ENCODE data around the gene MSANTD3.
"Not testable (repeated sequence)": the region's sequence is repeated elsewhere in the genome, so short reads cannot be mapped to it uniquely, and the experiment has no call there.

The MSANTD3 gene

DNA sequence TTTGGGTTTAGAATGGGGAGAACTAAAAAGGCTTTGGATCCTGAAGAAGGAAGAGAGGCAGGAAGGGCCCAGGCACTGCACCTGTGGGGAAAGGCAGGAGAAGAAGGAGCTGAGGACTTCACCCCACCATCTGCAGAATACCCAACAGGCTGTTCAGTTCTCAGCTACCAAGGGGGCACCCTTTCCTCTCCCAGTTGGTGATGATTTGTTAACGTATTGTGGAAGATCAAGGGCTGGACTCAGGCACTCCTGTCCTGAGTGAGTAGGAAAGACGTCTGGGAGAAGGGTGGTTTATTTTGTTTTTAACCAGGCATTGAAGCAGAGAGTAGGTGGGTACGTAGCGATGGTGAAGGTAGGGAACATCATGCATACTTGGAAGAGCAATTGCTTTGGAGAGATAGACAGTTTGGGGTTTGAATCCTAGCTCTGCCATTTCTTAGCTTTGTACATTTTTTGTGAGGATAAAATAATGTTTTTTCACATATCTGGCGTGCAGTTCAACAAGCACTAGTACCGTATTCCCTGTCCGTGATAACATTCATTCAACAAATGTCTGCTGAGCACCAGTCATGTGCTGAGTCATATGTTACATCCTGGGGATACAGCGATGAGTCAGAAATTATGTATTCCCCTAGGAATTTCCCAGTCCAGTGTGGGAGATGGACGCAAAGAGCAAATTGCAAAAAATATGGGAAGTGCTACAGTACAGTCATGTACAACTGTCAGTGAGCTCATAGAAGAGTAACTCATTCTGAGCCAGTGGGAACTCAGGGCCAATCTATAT, 2.1 kb downstream of the MSANTD3 start:
- no peak for DNase-seq (ENCODE audit: low read depth)

DNA sequence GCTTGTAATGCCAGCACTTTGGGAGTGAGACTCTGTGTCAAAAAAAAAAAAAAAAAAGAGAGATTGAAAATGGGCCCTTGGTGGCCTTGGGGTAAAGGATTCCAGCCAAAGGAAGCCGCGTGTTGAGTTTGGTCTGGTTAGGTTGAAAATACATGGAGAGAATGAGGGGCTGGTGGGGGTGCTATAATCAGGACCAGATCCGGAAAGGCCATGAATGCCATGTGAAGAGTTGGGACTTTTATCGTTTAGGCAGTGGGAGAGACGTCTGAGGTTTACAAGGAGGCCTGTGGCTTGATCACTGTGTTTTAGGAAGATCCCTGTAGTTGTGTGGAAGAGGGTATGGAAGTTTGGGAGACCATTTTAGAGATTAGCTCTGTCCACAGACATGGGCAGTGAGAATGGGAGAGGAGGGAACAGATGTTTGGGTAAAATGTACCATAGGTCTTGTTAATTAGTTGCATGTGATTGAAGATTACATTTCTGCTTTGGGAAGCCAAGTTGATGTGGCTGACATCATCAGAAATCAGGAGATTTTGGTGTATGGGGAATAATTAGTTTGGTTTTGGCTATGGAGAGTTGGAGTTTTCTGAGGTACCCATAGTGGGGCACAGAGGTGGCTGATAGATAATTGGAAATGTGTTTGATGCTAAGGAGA, 3.5 kb downstream of the MSANTD3 start:
- DNase-seq (ENCODE audit: low read depth), result no peak

DNA sequence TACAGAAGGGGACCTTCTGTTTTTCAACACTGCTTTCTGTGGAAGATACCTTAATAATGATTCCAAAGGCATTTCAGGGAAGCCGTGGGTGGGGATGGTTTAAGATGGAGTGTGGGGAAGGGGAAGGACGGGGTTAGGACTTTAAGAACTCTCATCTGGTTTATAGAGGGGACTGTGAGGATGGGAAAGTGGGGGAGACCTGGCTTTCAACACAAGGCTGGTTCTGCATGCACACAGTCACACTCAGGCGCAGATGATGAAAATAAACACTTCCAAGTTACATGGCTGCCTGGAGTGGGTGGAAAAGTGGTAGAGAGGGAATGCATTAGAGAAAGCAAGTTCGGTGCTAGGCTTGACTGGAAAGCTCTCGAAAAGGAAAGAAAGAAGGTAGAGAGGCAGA, 4.9 kb downstream of the MSANTD3 start:
- DNase-seq (ENCODE audit: low read depth), result no peak

DNA sequence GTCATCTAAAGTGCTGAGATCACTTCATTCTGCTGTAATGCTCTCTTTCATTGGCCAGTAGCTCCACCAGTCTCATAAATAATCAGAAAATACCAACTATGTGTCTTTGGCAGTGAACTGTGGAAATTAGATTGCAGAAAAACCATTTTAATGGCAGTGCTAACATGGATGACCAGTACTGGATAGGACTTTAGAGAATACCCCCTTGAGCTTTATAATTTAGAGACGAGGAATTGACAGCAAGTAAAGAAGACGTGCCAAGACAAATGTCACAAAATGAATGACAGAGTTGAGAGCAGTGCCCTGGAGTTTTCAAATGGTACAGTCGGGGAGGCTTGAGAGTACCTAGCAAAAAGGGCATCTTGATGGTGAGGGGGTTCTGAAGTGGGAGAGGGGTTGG, 5.8 kb downstream of the MSANTD3 start:
- no peak for DNase-seq (ENCODE audit: low read depth)

DNA sequence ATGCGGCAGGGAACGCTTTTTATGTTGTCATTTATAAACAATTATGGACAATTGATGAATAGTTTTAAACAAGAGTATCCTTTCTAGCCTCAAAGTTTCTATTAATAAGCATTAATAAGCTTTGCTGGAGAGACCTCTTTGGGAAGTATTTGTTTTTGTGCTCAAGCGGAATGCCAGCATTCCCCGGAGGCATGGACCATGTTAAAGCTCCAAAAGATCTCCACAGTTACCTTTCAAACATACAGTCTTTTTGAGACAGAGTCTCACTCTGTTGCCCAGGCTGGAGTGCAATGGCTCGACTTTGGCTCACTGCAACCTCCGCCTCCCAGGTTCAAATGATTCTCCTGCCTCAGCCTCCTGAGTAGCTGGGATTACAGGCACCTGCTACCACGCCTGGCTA, 9.6 kb downstream of the MSANTD3 start:
- DNase-seq (ENCODE audit: low read depth), result no peak

DNA sequence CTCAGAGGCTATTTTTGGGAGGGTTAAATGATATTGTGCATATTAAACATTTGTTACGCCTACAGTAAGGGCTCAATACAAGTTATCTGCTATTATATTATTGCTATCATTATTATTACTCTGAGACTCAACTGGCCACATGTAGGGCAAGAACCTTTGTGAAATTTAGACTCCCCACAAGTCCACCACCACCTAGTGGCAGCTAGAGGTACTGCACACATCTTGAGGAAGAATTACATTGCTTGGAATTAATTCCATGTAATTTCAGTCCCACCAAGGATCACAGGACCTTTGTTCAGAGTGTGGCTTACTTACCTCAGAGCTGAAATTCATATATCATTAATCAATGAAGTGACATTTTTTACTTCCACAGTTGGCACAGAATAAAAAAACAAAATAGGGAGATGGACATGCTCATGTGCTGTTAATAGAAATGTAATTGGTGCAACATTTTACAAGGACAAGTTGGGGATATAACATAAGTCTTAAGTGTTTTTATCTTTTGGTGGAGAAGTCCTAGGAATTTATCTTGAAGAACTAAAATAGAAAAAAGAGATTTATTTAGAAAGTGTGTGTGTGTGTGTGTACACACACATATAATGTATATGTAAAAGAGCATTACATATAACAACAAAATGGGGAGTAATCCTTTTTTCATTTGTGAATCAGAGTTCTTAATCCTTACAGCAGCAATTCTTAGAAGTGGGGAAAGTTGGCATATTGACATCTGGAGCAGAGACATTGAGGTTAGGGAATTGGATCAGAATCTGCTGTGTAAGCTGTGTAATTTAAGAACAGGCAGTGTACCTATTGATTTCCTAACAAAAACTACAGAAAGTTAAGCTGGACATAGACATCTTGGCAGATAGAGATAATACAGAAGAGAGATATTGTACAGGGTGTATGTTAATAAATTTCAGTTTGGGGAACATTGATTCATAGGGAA, 11.2 kb downstream of the MSANTD3 start:
- DNase-seq (ENCODE audit: low read depth), result peak; percentile 61

DNA sequence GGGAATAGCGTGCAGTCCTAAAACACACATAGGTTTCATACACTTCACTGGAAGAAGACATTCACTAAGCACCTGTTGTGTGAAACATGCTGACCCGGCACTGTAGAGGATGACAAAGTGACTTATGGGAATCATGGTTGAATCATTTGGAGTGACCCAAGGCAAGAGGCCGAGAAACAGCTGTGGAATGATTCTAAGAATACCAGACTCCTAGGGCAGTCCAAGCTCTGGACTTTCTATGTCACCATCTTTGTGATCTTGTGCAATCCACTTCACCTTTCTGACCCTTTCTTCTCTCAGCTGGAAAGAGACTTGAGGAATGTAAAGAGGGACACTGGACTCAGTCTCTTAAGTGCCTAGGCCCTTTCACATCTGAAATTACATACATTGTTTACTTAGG, 13.1 kb downstream of the MSANTD3 start:
- no peak for DNase-seq (ENCODE audit: low read depth)

DNA sequence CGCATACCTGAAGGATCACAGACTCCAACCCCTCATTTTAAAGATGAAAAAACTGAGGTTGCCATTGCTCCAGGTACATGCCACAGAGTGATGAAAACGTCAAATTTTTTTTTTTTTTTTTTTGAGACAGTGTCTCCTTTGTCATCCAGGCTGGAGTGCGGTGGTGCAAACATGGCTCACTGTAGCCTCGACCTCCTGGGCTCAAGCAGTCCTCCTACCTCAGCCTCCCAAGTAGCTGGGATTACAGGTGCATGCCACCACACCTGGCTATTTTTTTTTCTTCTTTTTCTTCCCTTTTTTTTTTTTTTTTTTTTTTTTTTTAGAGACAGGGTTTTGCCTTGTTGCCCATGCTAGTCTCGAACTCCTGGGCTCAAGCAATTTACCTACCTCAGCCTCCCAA, 13.5 kb downstream of the MSANTD3 start:
- DNase-seq (ENCODE audit: low read depth), result not testable (repeated sequence)

DNA sequence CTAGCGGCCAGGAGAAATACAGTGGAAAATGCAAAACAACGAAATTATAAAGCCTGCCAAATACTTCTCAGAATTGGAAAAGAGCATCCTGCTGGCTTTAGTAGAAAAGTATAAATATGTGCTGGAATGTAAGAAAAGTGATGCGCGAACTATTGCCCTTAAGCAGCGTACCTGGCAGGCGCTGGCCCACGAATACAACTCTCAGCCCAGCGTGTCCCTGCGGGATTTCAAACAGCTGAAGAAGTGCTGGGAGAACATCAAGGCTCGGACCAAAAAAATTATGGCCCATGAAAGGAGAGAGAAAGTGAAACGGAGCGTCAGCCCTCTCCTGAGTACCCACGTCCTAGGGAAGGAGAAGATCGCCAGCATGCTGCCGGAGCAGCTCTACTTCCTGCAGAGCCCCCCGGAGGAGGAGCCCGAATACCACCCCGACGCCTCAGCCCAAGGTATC, 15.0 kb downstream of the MSANTD3 start:
- no peak for DNase-seq (ENCODE audit: low read depth)

DNA sequence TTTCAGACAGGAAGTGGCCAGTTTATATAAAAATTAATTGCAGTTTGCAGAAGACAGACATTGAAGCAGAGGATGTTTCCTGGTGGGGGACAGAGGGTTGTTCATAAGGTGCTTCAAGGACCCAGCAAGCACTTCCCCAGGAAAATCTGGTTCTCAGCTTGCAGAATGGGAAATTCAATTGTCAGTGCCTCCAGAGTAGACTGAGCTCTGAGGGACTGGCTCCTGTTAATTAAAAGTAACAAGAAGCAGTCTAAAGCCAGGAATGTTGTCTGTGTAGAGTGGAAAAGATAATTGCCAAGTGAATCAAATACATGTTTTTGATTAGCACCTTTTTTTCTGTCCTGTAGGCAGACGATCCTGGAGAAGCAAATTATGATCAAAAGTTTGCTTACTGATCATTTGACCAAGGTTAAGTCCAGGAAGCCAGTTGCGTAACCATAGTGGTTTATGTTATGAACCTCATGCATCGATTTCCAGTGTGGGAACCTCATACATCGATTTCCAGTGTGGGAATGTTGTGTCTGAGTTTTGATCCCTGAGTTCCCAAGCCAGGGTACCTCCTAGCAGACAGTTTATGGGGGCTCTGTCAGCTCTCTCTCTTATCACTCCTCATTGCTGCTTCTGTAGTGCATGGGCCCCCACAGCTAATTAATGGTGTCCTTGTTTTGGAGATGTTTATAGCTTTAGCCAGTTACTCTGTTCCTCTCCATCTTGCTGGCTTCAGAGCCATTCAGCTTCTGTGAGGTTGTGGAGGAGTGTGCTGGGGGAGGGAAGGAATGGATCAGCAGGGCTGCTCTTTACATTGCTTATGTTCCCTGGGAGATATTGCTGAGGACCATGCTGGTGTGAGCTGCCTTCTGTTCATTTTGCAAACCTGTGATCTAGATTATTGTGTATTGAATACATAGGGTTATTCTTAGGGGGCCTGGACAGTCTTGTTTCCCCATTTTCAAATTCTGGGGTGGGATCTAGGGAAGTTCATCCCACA, 17.1 kb downstream of the MSANTD3 start:
- no peak for DNase-seq (ENCODE audit: low read depth)

DNA sequence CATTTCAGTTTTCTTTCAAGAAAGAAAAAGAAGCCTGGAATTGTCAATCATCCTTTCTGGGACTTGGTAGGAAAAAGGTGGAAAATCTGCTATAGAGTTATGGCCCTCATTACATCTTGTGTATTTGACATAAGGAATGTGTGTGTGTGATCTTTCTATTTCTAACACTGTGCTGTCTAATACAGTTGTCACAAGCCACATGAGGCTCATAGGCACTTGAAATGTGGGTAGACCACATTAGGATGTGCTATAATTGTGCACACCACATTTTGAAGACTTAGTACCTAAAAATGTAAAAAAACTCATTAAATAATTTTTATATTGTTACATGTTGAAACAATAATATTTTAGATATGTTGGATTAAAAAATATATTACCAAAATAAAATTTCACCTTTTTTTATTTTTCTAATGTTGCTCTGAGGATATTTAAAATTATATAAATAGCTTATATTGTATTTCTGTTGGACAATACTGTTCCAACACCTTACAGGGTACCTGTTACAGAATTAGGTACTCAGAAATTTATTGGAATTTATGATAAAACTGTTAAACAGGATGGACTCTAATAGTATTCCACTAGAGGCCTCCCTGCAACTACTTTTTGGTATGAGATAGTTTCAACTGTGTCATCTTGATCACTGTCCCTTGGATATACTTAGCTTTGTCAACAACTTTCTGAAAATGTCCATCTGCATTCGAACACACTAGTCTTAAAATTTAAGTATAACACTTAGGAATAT, 18.4 kb downstream of the MSANTD3 start:
- no peak for DNase-seq (ENCODE audit: low read depth)

DNA sequence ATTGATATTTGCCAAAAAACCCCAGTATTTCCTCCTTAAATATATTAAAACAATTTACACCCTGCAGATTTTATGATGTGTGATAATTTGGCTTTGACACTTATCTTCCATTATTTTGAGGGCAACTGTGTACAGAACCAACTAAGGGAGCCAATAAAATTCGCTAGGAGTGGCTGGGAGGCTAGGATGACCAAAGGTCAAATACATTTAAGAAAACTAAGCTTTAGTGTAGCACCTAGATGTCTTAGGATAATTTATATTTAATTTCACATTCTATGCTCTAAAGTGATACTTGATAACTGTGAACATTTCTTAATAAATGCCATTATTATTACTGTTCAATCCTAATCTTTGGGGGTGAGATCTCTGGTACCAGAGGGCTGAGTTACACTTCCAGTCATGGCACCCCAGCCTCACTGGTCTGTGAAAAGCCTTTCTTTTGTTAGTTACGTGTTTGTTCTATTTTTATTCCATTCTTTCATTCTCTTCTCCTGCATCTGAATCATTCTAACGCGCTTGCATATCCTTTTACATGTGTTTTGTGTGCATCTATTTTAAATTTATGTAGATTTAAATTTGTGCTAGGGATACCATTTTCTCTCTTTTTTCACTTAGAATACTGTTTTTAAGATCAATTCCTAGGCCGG, 19.1 kb downstream of the MSANTD3 start:
- DNase-seq (ENCODE audit: low read depth), result no peak

DNA sequence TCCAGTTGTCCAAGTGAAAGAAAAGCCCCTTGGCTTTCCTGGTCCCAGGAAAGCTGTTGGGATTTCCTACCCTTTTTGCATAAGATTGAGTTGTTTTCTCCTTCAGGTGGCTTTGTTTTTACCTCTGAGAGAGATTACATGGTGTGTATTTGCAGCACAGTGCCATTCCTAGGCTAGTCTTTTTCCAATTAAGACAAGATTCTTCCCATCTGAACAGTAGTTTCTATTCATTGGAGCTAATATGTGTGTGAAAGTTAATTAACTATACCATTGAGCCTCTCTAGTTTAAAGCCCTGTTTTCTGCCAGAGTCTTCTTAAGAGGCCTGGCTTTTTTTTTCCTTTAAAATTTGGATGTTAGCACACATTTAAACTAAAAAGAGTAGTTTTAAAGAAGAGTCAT, 20.1 kb downstream of the MSANTD3 start:
- DNase-seq (ENCODE audit: low read depth), result no peak

DNA sequence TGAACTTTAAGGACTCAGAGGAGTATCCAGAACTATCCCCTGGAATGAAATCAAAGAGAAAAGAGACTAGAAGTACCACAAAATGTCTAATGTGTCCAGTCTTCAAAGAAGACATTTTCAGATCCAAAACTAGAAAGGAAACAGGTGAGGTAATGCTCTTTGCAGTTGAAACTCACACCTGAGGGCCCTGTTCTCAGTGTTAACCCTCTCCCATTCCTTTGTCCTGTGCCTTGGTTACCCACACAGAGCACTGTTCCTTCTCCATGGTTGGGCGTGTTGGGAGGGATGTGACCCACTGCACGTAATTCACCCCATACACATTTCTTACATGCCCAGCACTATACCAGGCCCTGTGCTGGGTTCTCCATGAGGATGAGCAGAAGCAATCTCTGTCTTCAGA, 21.3 kb downstream of the MSANTD3 start:
- DNase-seq (ENCODE audit: low read depth), result no peak

DNA sequence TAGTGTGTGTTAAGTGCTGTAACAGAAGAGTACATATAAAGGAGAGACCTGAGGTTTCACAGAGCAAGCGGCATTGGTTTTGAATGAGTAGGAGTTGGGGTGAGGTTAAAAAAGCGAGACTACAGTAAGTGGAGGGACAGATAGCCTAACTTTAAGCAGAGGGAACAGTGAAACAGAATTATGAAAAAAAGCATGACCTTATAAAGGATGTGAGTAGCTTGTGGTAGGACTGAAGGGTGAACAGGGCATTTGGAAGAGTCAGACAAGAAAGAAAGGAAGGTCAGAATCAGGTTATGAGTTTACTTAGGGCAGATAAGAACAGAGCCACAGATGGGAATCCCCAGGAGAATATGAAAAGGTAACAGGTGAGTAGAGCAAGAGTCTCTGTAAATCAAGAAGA, 22.5 kb downstream of the MSANTD3 start:
- DNase-seq (ENCODE audit: low read depth), result no peak

DNA sequence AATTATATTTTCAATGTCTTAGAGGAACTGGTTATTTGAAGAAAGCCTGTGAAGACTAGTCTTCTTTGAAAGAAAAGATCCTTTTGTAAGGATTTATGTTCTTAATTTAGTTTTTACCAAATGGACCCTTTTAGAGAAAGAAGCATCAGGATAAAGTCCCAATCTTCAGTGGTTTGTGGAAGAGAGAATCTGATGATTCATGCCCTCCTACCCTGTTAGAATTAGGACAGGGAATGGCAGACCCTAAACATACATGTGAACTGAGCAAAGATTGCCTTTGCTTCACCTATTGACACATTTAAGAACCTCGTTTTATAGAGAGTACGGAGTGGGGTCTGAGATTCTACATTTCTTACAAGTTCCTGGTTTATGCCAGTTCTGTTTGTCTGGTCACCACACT, 26.0 kb downstream of the MSANTD3 start:
- no peak for DNase-seq (ENCODE audit: low read depth)

DNA sequence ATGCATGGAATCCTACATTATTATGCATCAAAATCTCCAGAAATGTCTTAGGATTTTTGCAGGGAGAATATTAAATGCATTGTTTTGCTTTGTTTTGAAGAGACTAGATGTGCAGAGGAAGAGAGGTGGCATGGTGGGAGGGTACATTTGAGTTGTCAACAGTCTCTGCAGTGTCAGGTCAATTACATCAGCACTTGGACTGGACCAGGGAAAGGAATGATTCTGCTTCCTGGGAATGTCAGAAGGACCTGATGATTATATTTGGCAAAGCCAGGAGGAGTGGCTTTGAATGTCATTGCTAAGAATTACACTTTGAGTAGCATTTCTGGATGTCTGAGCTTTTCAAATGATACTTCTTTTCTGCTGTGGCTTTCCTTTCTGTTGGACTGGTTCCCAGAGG, 28.5 kb downstream of the MSANTD3 start:
- DNase-seq (ENCODE audit: low read depth), result no peak

DNA sequence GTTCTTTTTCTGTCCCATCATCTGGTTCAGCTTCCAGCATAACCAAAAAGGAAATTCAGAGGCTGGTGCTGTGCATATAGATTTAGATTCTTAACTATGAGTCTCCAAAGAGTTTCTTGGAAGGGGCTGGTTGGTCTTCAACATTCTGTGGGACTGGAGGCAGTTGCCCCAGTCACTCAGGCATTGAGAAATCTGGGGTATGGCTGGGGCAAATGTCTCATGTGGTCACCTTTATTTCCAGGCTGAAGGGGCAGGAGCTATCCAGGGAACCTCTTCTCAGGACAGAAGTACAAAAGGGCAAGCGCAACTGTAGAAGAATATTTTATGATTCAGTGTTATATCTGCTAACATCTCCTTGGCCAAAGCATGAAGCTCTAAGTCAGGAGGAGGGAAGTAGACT, 30.6 kb downstream of the MSANTD3 start:
- DNase-seq (ENCODE audit: low read depth), result no peak

DNA sequence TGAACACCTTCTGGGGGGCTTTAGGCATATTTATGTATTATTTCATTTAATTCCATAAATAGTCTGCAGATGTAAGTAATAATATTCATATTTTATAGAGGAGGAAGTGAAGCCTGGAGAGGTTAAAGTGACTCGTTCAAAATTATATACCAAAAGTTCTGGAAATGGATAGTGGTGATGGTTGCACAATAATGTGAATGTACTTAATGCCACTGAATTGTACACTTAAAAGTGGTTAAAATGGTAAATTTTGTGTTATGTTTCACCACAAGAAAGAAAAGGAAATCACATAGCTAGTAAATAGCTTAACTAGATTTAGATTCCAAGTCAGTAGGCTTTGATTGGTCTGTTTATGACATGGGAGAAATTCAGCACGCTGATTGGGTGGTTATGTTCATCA, 33.0 kb downstream of the MSANTD3 start:
- no peak for DNase-seq (ENCODE audit: low read depth)

DNA sequence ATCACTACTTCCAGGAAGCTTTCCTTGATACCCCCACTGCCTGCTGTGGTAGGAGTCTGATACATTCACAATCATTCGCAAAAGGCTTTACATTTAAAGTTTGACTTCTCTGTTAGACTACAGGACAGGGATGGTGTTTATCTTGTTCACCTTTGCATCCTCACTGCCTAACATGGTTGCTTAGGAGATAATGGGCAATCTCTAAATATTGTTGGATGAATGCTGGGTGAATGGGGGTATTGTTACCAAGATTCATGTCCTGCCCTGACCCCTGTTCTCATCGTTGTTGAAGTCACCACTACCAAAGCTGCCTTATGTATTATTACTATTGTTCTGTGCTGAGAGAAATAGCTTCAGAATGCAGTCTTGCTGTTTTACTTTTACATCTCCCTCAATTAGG, 38.3 kb downstream of the MSANTD3 start:
- no peak for DNase-seq (ENCODE audit: low read depth)
